ENCODE measurements around the gene GRID2. TPM values are rescaled to one million over a fixed set of nuclear protein-coding genes. Genes with fewer than 3 reads are reported as not detected.

The GRID2 gene
- polyA plus RNA-seq, 1 donor (not counting 4 experiments of a cell fraction or from before 2014, with no cell fraction given) = not detected

GRCh38 chr4:92566269-92566668 lies 262.5 kb downstream of the GRID2 start:
- no peaks in the 10 kb centered on the region for H3K9me1 ChIP-seq (ENCODE audit: control insufficient read depth, extremely low read depth, insufficient read depth, low read length)
- no peaks in the 10 kb centered on the region for H3K27me3 ChIP-seq (ENCODE audit: control insufficient read depth, extremely low read depth, insufficient read depth, low read length)
- FAIRE-seq = no peak
- TF ChIP-seq EZH2 (IDR thresholded peaks at IDR 0.05; ENCODE audit: low read length) (no peak), CTCF (optimal IDR thresholded peaks at IDR 0.05 in 1 of 3, IDR thresholded peaks at IDR 0.05 in 1 of 3, conservative IDR thresholded peaks at IDR 0.05 in 1 of 3; ENCODE audit: extremely low read depth in 1 of 3, insufficient read depth in 2 of 3, low read length in 3 of 3) (no peak)
- no peak overlapping the region for H3K27ac ChIP-seq (ENCODE audit: control insufficient read depth, insufficient read depth, low read length)
- H3K79me2 ChIP-seq (ENCODE audit: control insufficient read depth, insufficient read depth, low read length) = no peaks in the 10 kb centered on the region
- no peak overlapping the region for H3K4me3 ChIP-seq (ENCODE audit: control insufficient read depth in 2 of 3, extremely low read depth in 1 of 3, insufficient read depth in 2 of 3, low read depth in 1 of 3, low read length in 3 of 3)
- DNase-seq (ENCODE audit: low read depth, low spot score) = no peak
- no peaks in the 10 kb centered on the region for H4K20me1 ChIP-seq (ENCODE audit: control insufficient read depth, extremely low read depth, insufficient read depth, low read length)
- H3K4me1 ChIP-seq (ENCODE audit: control insufficient read depth, extremely low read depth, insufficient read depth, low read length) = no peaks in the 10 kb centered on the region
- dilution Hi-C loops (cut with MboI; ENCODE audit: extremely low pct_ligation_motif_present, low sequenced_read_pairs) = no loop called here
- no peaks in the 10 kb centered on the region for H3K36me3 ChIP-seq (ENCODE audit: control insufficient read depth in 2 of 2, extremely low read depth in 1 of 2, insufficient read depth in 2 of 2, low read length in 2 of 2)
- H3K9ac ChIP-seq (ENCODE audit: control insufficient read depth, extremely low read depth, insufficient read depth, low read length) = no peak overlapping the region
- H3K9me3 ChIP-seq (ENCODE audit: control insufficient read depth, low read depth, low read length) = no peaks in the 10 kb centered on the region
- no peak overlapping the region for H3K4me2 ChIP-seq (ENCODE audit: control insufficient read depth, extremely low read depth, insufficient read depth, low read depth, low read length)
- H2AFZ ChIP-seq (ENCODE audit: control insufficient read depth, low read length) = no peak overlapping the region

- Histone ChIP-seq H4K20me1 (ENCODE audit: control insufficient read depth, extremely low read depth, insufficient read depth, low read length) (no peaks in the 10 kb centered on the region), H3K79me2 (ENCODE audit: control insufficient read depth, insufficient read depth, low read length) (no peaks in the 10 kb centered on the region), H3K9me1 (ENCODE audit: control insufficient read depth, extremely low read depth, insufficient read depth, low read length) (no peaks in the 10 kb centered on the region), H3K9ac (ENCODE audit: control insufficient read depth, extremely low read depth, insufficient read depth, low read length) (no peak overlapping the region), H3K27ac (ENCODE audit: control insufficient read depth, insufficient read depth, low read length) (no peak overlapping the region), H2AFZ (ENCODE audit: control insufficient read depth, low read length) (no peak overlapping the region), H3K9me3 (ENCODE audit: control insufficient read depth, low read depth, low read length) (no peaks in the 10 kb centered on the region), H3K4me1 (ENCODE audit: control insufficient read depth, extremely low read depth, insufficient read depth, low read length) (no peaks in the 10 kb centered on the region), H3K36me3 (ENCODE audit: control insufficient read depth in 2 of 2, extremely low read depth in 1 of 2, insufficient read depth in 2 of 2, low read length in 2 of 2) (no peaks in the 10 kb centered on the region), H3K27me3 (ENCODE audit: control insufficient read depth, extremely low read depth, insufficient read depth, low read length) (no peaks in the 10 kb centered on the region), H3K4me3 (ENCODE audit: control insufficient read depth in 2 of 3, extremely low read depth in 1 of 3, insufficient read depth in 2 of 3, low read depth in 1 of 3, low read length in 3 of 3) (no peak overlapping the region), H3K4me2 (ENCODE audit: control insufficient read depth, extremely low read depth, insufficient read depth, low read depth, low read length) (no peak overlapping the region)
- TF ChIP-seq EZH2 (IDR thresholded peaks at IDR 0.05; ENCODE audit: low read length) (no peak), CTCF (optimal IDR thresholded peaks at IDR 0.05 in 1 of 3, IDR thresholded peaks at IDR 0.05 in 1 of 3, conservative IDR thresholded peaks at IDR 0.05 in 1 of 3; ENCODE audit: extremely low read depth in 1 of 3, insufficient read depth in 2 of 3, low read length in 3 of 3) (no peak)
- FAIRE-seq (no peak), DNase-seq (ENCODE audit: low read depth, low spot score) (no peak)
- dilution Hi-C loops (cut with MboI; ENCODE audit: extremely low pct_ligation_motif_present, low sequenced_read_pairs) = no loop called here
Measured at GRCh38 chr4:92580816-92581215, 277.1 kb downstream of the GRID2 start.
